HepG2 (cell line): ENCODE measurements around the gene NARF. TPM values are rescaled to one million over a fixed set of nuclear protein-coding genes. Genes with fewer than 3 reads are reported as not detected.
A peak's percentile ranks its signal among the peaks of the same experiment; 100 is the strongest.

Experiments
- ATF7 ChIP-seq, 2 experiments: fragments of 450-650 bp in 1 of 2; sonication (generic) in 1 of 2; formaldehyde crosslinking in 1 of 2; IDR thresholded peaks; 2 replicates each; pipeline versions ENCODE4 v1.4.0 to v1.6.1; 2016 to 2020; ENCODE audit warnings: antibody characterized with exemption in 1 of 2, mild to moderate bottlenecking in 1 of 2, missing genetic modification reagents in 1 of 2
- CEBPB ChIP-seq: IDR thresholded peaks from 2 replicates; pipeline ENCODE4 v1.6.1; 2011; ENCODE audit warnings: low read depth, low read length, improper control_type of control experiment, borderline replicate concordance
- CENPBD1 ChIP-seq: sonication (generic); formaldehyde crosslinking; IDR thresholded peaks from 2 replicates; pipeline ENCODE4 v1.8.0; 2022; ENCODE audit warnings: missing genetic modification reagents, low read depth, mild to moderate bottlenecking, borderline replicate concordance
- CREBL2 ChIP-seq: sonication (generic); formaldehyde crosslinking; IDR thresholded peaks from 2 replicates; pipeline ENCODE4 v1.8.1; 2023; ENCODE audit warnings: missing genetic modification reagents, mild to moderate bottlenecking, borderline replicate concordance
- E2F5 ChIP-seq: sonication (generic); formaldehyde crosslinking; conservative IDR thresholded peaks from 2 replicates; pipeline ENCODE4 v1.4.0; 2020; ENCODE audit warnings: missing genetic modification reagents
- FOXC1 ChIP-seq: sonication (generic); formaldehyde crosslinking; IDR thresholded peaks from 2 replicates; pipeline ENCODE4 v1.8.0; 2022; ENCODE audit warnings: mild to moderate bottlenecking, missing genetic modification reagents, borderline replicate concordance
- HMGXB3 ChIP-seq: sonication (generic); formaldehyde crosslinking; IDR thresholded peaks from 2 replicates; pipeline ENCODE4 v1.4.0; 2020; ENCODE audit warnings: missing genetic modification reagents, borderline replicate concordance
- PHF8 ChIP-seq: sonication (generic); formaldehyde crosslinking; IDR thresholded peaks from 2 replicates; pipeline ENCODE4 v1.5.0; 2020; ENCODE audit warnings: missing genetic modification reagents
- PRDM10 ChIP-seq: sonication (generic); formaldehyde crosslinking; IDR thresholded peaks from 2 replicates; pipeline ENCODE4 v1.4.0; 2020; ENCODE audit warnings: low read depth, missing genetic modification reagents
- RFXAP ChIP-seq: sonication (generic); formaldehyde crosslinking; IDR thresholded peaks from 2 replicates; pipeline ENCODE4 v1.4.0; 2020; ENCODE audit warnings: missing genetic modification reagents, borderline replicate concordance
- YEATS4 ChIP-seq: sonication (generic); formaldehyde crosslinking; IDR thresholded peaks from 2 replicates; pipeline ENCODE4 v1.4.0; 2020; ENCODE audit warnings: missing genetic modification reagents, borderline replicate concordance
- ZFP37 ChIP-seq: sonication (generic); formaldehyde crosslinking; IDR thresholded peaks from 2 replicates; pipeline ENCODE4 v1.4.0; 2020; ENCODE audit warnings: missing genetic modification reagents, borderline replicate concordance
- ZNF24 ChIP-seq: fragments of 450-650 bp; IDR thresholded peaks from 2 replicates; pipeline ENCODE4 v1.6.1; 2017; ENCODE audit warnings: antibody characterized with exemption, mild to moderate bottlenecking
- ZNF564 ChIP-seq: sonication (generic); formaldehyde crosslinking; IDR thresholded peaks from 2 replicates; pipeline ENCODE4 v1.8.1; 2023; ENCODE audit warnings: mild to moderate bottlenecking, missing genetic modification reagents
- ZNF749 ChIP-seq: sonication (generic); formaldehyde crosslinking; IDR thresholded peaks from 2 replicates; pipeline ENCODE4 v1.8.0; 2022; ENCODE audit warnings: mild to moderate bottlenecking, missing genetic modification reagents, moderate library complexity, borderline replicate concordance
- ZSCAN20 ChIP-seq: sonication (generic); formaldehyde crosslinking; IDR thresholded peaks from 2 replicates; pipeline ENCODE4 v1.4.0; 2020; ENCODE audit warnings: missing genetic modification reagents, mild to moderate bottlenecking, borderline replicate concordance
- polyA plus RNA-seq, 8 experiments: library from polyadenylated mRNA; depleted of rRNA in 3 of 8; stranded (reverse) in 7 of 8; unstranded in 1 of 8; fragments of >200 nt; fragmentation: Illumina TruSeq in 4 of 8; extraction: Trizol in 4 of 8; gene quantifications; 2 replicates each; pipeline versions ENCODE4 v1.2.1 to v1.2.3, GENCODE V29; 2011 to 2016; ENCODE audit warnings: low read depth in 4 of 8, missing spikeins in 1 of 8, mixed read lengths in 1 of 8; ENCODE audit not compliant: insufficient read depth in 1 of 8
- total RNA-seq, 5 experiments: library from RNA; depleted of rRNA; stranded (reverse); fragments of >200 nt; fragmentation: Illumina TruSeq; extraction: Trizol; gene quantifications; 2 replicates each; pipeline ENCODE4 v1.2.3, GENCODE V29; 2016; ENCODE audit warnings: low read depth in 1 of 5

The NARF gene
- total and polyA plus RNA-seq, 2 of the 13 experiments (the other 11 are each of a cell fraction or from before 2014, with no cell fraction given) = 61.1 to 144 TPM

GRCh38 chr17:82458179-82458884, at the start of gene NARF (continued):
- TF ChIP-seq ZNF24 (0 out of 2 replicates have a peak, but pooled peaks have one; percentile 53), HMGXB3 (CRISPR knock-in tag) (peak; percentile 94), CENPBD1 (CRISPR knock-in tag) (peak; percentile 39; the same call in 1 of the 2 replicates), E2F5 (peak; percentile 70; the same call in 1 of the 2 replicates), CEBPB (no peak), ZNF564 (CRISPR knock-in tag) (peak; percentile 68; the same call in 1 of the 2 replicates), ZSCAN20 (CRISPR knock-in tag) (peak; percentile 59; the same call in 1 of the 2 replicates), PHF8 (CRISPR knock-in tag) (peak; percentile 95), ATF7 (IDR thresholded peaks at IDR 0.05) (no peak), ATF7 (CRISPR knock-in tag; IDR thresholded peaks at IDR 0.05) (peak; percentile 84), PRDM10 (CRISPR knock-in tag) (no peak; the same call in none of the 2 replicates), RFXAP (CRISPR knock-in tag) (peak; percentile 86; the same call in 1 of the 2 replicates), FOXC1 (CRISPR knock-in tag) (peak; percentile 95), ZNF749 (peak; percentile 82; the same call in 1 of the 2 replicates), CREBL2 (CRISPR knock-in tag) (0 out of 2 replicates have a peak, but pooled peaks have one; percentile 27), YEATS4 (CRISPR knock-in tag) (peak; percentile 100), ZFP37 (CRISPR knock-in tag) (no peak)
